ENCODE measurements around the gene ARL1.
"Not testable (repeated sequence)": the region's sequence is repeated elsewhere in the genome, so short reads cannot be mapped to it uniquely, and the experiment has no call there.

ARL1 gene

DNA sequence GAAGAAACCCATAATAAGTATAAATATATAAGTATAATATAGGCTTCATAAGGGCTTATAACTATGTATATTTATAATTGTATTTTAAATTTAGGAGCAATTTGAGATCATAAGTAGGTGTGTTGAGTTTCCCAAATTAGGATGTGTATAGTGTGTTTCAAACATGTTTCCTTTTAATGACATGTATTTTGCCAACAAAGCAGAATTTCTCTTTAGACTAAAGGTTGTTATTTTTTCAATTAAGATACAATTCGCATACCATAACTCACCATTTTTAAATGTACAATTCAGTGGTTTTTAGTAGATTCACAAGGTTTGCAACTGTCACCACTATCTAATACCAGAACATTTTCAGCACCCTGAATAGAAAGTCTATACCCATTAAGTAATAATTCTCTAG is 7.7 kb upstream of the ARL1 start:
- no peak for TF ChIP-seq ZFX (IDR thresholded peaks at IDR 0.05)
- TF ChIP-seq, protein P1, sequence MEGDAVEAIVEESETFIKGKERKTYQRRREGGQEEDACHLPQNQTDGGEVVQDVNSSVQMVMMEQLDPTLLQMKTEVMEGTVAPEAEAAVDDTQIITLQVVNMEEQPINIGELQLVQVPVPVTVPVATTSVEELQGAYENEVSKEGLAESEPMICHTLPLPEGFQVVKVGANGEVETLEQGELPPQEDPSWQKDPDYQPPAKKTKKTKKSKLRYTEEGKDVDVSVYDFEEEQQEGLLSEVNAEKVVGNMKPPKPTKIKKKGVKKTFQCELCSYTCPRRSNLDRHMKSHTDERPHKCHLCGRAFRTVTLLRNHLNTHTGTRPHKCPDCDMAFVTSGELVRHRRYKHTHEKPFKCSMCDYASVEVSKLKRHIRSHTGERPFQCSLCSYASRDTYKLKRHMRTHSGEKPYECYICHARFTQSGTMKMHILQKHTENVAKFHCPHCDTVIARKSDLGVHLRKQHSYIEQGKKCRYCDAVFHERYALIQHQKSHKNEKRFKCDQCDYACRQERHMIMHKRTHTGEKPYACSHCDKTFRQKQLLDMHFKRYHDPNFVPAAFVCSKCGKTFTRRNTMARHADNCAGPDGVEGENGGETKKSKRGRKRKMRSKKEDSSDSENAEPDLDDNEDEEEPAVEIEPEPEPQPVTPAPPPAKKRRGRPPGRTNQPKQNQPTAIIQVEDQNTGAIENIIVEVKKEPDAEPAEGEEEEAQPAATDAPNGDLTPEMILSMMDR (conservative IDR thresholded peaks at IDR 0.05): no peak
- no peak overlapping the region for H3K27ac ChIP-seq

DNA sequence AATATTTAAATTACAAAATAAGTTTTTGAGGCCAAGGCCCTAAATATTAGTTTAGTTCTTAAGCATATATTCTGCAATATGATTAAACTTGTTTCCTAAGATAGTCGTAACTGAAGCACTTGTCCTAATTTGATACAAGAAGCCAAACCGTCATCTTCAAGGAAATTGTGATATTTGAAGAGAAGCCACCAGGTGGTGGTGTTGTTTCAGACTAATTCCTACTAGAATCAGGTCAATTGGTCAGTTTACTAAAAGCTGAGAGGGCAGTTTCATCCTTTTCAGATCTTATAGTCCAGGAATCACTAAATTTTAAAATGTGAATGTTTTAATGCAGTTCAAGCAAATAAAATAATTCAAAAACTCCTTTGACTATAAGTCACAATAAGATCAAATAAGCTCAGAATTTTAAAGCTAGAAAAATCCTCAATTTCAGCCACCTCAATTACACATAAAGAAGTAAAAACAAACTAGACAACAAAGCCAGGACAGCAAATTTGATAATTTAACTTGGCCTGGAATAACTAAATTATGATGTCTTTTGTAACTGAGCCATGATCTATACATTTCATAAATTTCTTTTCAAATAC is 7.1 kb upstream of the ARL1 start:
- no peak overlapping the region for H3K27ac ChIP-seq
- TF ChIP-seq ZFX (IDR thresholded peaks at IDR 0.05): no peak
- TF ChIP-seq, protein P1 (conservative IDR thresholded peaks at IDR 0.05): peak; percentile 75

DNA sequence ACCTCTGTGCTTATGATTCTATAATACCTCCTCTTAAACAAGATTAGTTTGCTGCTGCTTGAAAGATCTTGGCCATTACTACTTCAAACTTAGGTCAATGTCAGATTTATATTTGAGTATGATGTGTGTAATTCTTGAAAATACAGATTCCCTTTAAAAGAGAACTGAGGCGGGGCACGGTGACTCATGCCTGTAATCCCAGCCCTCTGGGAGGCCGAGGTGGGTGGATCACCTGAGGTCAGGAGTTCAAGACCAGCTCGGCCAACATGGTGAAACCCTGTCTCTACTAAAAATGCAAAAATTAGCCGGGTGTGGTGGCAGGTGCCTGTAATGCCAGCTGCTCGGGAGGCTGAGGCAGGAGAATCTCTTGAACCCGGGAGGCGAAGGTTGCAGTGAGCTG is 2.6 kb upstream of the ARL1 start:
- H3K27ac ChIP-seq: not testable (repeated sequence)

DNA sequence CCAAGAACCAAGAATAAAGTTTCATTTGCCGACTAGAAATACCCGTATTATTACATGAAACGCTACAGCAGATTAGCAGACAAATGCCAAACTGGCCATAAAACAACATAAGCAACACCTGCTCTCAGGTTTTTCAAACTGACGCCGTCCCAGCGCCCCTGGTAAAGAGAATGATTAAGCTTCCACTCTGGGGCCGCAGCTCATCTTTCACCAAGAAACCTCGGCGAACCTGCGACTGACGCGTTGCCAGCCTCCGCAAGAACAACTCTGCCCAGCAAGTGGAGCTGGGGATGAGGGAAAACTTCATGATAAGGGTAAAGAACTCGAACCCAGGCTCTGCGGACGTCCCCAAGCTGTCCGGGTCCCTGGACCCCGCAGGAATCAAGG is 530 bp downstream of the ARL1 start:
- no peak for TF ChIP-seq ZFX (IDR thresholded peaks at IDR 0.05)
- TF ChIP-seq, protein P1 (conservative IDR thresholded peaks at IDR 0.05): no peak

DNA sequence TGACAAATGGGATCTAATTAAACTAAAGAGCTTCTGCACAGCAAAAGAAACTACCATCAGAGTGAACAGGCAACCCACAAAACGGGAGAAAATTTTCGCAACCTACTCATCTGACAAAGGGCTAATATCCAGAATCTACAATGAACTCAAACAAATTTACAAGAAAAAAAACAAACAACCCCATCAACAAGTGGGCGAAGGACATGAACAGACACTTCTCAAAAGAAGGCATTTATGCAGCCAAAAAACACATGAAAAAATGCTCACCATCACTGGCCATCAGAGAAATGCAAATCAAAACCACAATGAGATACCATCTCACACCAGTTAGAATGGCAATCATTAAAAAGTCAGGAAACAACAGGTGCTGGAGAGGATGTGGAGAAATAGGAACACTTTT is 16.4 kb downstream of the ARL1 start:
- H3K27ac ChIP-seq: not testable (repeated sequence)

More for the DNA sequence above, 530 bp downstream of the ARL1 start:
- H3K27ac ChIP-seq: peak overlapping the region; percentile 94

DNA sequence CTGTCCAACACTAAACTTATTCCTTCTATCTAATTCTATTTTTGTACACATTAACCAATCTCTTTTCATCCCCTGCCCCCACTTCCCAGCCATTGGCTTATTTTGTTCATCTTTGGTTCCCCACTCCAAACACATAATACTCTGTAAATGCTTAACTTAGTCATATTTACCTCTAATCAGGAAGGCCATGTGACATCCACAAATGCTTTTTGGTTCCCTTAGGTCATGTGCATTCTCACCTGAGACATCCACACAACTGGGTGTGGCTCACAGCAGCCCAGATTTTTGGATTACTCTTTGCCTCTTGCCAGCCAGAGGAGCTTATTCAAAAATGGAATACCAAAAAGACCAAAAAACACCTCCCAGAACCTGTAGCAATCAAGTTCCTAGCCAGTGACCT is 28.4 kb downstream of the ARL1 start:
- no peak overlapping the region for H3K27ac ChIP-seq
- TF ChIP-seq, protein P1 (conservative IDR thresholded peaks at IDR 0.05): no peak
- TF ChIP-seq ZFX (IDR thresholded peaks at IDR 0.05): no peak

DNA sequence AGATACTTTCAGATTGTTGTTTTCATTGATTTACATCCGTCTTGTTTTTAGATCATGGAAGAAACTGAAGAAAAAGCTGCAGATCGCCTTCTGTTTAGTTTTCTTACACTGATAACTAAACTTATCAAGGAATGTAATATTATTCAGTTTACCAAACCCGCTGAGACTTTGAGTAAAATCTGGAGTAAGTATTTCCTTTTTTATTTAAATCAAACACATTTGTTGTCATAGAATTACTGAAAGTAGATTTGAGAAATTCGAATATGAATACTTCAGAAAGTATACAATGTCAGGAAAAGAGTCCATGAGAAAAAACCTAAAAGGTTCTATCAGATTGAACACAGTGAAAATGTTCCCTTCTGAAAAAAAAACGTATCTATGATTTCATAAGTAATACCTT is 32.0 kb downstream of the ARL1 start:
- no peak for TF ChIP-seq ZFX (IDR thresholded peaks at IDR 0.05)
- TF ChIP-seq, protein P1 (conservative IDR thresholded peaks at IDR 0.05): no peak
- no peak overlapping the region for H3K27ac ChIP-seq

DNA sequence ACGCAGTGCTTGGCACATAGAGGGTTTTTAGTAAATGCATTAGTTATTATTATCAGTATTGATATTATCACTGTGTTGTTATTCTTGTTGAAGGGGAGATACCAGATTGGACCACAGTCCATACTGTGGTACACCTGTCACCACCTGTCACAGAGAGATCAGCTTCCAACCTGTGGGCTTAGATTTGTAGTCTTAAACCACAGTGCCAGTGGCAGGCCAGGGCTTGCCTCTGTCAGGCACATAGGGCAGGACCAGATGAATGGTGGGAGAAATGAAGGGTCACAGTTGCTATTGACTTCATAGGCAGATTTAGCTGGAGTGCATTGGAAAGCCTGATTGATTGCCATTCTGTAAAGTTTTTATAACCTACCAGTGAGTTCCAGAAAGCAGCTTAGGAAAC is 35.1 kb downstream of the ARL1 start:
- TF ChIP-seq ZFX (IDR thresholded peaks at IDR 0.05): no peak
- TF ChIP-seq, protein P1 (conservative IDR thresholded peaks at IDR 0.05): no peak
- H3K27ac ChIP-seq: no peak overlapping the region
